Esophagus muscularis mucosa (tissue), 4 donors: ENCODE data around the gene POLR3E. TPM values are rescaled to one million over a fixed set of nuclear protein-coding genes. Genes with fewer than 3 reads are reported as not detected.

Experiments
- DNase-seq: peaks from one replicate; pipeline ENCODE4 v3.0.0-alpha.2; 2017; ENCODE audit errors: extremely low spot score
- H3K27ac ChIP-seq, 4 donors: fragments of 200-600 bp; sonication (generic); replicated peaks in 1 of 4; 1 replicate in 3 of 4; 2 replicates in 1 of 4; pipeline ENCODE4 v1.5.1; 2016 to 2019; ENCODE audit warnings: mild to moderate bottlenecking in 1 of 4
- H3K27me3 ChIP-seq, 4 donors: fragments of 200-600 bp; sonication (generic); one replicate each; pipeline versions ENCODE4 v1.5.1 to v1.6.0; 2016 to 2019
- H3K36me3 ChIP-seq, 4 donors: fragments of 200-600 bp; sonication (generic); one replicate each; pipeline ENCODE4 v1.5.1; 2016 to 2019
- H3K4me1 ChIP-seq, 4 donors: fragments of 200-600 bp; sonication (generic); one replicate each; pipeline ENCODE4 v1.5.1; 2016 to 2019
- H3K4me3 ChIP-seq, 4 donors: fragments of 200-600 bp; sonication (generic); 1 replicate in 2 of 4; 2 replicates in 2 of 4; pipeline ENCODE4 v1.5.1; 2016 to 2019; ENCODE audit warnings: mild to moderate bottlenecking in 4 of 4, moderate library complexity in 1 of 4
- H3K9me3 ChIP-seq, 4 donors: fragments of 200-600 bp; sonication (generic); 1 replicate in 3 of 4; 2 replicates in 1 of 4; pipeline ENCODE4 v1.5.1; 2016 to 2019
- EP300 ChIP-seq: sonication (generic); formaldehyde crosslinking; IDR thresholded peaks from one replicate; pipeline ENCODE4 v1.6.1; 2017; ENCODE audit warnings: antibody characterized with exemption
- POLR2A ChIP-seq: fragments of 450-650 bp; IDR thresholded peaks from one replicate; pipeline ENCODE4 v1.6.1; 2017; ENCODE audit warnings: antibody characterized with exemption, moderate library complexity, mild to moderate bottlenecking, low read depth
- POLR2AphosphoS5 ChIP-seq, 2 donors: sonication (generic); formaldehyde crosslinking; IDR thresholded peaks; one replicate each; pipeline ENCODE4 v1.6.1; 2017; ENCODE audit warnings: antibody characterized with exemption in 2 of 2
- WGBS: methylation state at CpG from one replicate; pipeline ENCODE4 v1.1.5; 2018; 5-methylcytosine and 5-hydroxymethylcytosine counted together
- intact Hi-C: fragments of 100-400 bp; cut with DNase I; formaldehyde crosslinking; loops from one replicate; pipeline ENCODE4 v1.15.1; 2023
- total RNA-seq, 4 donors: library from RNA; depleted of rRNA; stranded (reverse); fragments of >200 nt; gene quantifications; one replicate each; pipeline versions ENCODE4 v1.1.0 to v1.2.1, GENCODE V29; 2016
- TF ChIP-seq, protein P1 (sequence below), 3 experiments: fragments of 200-600 bp in 2 of 3; fragments of 450-650 bp in 1 of 3; sonication (generic) in 2 of 3; IDR thresholded peaks; one replicate each; pipeline ENCODE4 v1.5.1; 2017 to 2019; ENCODE audit warnings: antibody characterized with exemption in 3 of 3, mild to moderate bottlenecking in 2 of 3, moderate library complexity in 1 of 3

POLR3E gene
- total RNA-seq, 4 donors from 2014 or later, result 39.9 to 50.7 (median 49.0) TPM

- Histone ChIP-seq H3K27me3 (no peaks in the 10 kb centered on the region), H3K4me1 (no peaks in the 10 kb centered on the region), H3K9me3 (no peaks in the 10 kb centered on the region), H3K4me3 (no peak overlapping the region), H3K36me3 (peaks cover 35 to 100% (median 99%) of the 10 kb centered on the region in 4 donors), H3K27ac (no peak overlapping the region)
- DNase-seq, result no peak
- intact Hi-C loops, result no loop called here
- TF ChIP-seq EP300, result no peak
- TF ChIP-seq, protein P1, sequence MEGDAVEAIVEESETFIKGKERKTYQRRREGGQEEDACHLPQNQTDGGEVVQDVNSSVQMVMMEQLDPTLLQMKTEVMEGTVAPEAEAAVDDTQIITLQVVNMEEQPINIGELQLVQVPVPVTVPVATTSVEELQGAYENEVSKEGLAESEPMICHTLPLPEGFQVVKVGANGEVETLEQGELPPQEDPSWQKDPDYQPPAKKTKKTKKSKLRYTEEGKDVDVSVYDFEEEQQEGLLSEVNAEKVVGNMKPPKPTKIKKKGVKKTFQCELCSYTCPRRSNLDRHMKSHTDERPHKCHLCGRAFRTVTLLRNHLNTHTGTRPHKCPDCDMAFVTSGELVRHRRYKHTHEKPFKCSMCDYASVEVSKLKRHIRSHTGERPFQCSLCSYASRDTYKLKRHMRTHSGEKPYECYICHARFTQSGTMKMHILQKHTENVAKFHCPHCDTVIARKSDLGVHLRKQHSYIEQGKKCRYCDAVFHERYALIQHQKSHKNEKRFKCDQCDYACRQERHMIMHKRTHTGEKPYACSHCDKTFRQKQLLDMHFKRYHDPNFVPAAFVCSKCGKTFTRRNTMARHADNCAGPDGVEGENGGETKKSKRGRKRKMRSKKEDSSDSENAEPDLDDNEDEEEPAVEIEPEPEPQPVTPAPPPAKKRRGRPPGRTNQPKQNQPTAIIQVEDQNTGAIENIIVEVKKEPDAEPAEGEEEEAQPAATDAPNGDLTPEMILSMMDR (IDR thresholded peaks at IDR 0.05), result no peak
- TF ChIP-seq POLR2AphosphoS5 (IDR thresholded peaks at IDR 0.05), result no peak
- no peak for TF ChIP-seq POLR2A
- 98% methylated on average over 8 of the region's 10 CpGs for WGBS
These were observed 16.8 kb downstream of the POLR3E start for GRCh38 chr16:22313876-22314470.

DNA sequence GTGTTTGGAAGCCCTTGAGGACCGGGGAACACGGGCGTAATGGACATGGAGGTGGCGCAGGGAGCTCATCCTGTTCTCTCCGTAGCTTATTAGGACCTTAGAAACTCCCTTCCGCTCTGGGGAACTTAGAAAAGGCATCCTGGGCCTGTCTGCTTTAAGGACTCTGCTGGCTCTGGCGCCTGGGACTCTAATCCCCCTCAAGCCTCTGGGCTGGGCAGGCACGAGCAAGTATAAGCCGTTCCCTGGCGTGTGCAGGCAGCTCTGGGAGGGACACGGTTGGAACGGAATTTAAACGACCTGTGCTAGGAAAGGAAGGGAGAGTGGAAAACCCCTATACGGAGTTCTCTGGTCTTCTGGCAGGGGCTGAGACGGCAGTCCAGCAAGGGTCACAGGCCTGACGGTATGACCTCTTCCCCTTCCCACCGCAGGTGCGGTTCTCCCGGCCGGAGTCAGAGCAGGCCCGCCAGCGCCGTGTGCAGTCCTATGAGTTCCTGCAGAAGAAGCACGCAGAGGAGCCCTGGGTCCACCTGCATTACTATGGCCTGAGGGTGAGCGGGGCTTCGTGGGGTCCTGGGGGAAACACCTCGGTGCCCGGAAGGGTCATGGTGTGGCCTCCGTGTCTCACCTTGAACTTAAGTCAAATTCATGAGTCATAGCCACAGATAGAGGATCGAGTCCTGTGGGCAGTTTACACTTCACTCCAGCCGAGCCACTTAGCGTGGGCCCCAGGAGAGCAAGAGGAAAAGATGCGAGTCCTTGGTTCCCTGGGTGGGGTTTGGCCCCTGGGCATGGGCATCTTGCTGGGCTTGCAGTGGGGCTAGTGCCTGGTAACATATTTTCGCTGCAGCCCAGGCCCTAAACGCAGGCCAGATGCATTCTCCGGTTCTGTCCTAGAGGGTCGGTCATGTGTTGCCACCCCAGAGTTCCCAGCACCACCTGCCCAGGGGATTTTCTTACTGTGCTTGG is 17.7 kb downstream of the POLR3E start:
- Histone ChIP-seq H3K4me3 (no peak overlapping the region), H3K27me3 (no peaks in the 10 kb centered on the region), H3K9me3 (no peaks in the 10 kb centered on the region), H3K27ac (no peak overlapping the region), H3K4me1 (no peaks in the 10 kb centered on the region), H3K36me3 (peaks cover 28 to 100% (median 98%) of the 10 kb centered on the region in 4 donors)
- TF ChIP-seq EP300 (no peak), POLR2A (no peak), POLR2AphosphoS5 (IDR thresholded peaks at IDR 0.05) (no peak)
- TF ChIP-seq, protein P1 (IDR thresholded peaks at IDR 0.05), result no peak
- intact Hi-C loops, result no loop called here
- no peak for DNase-seq
- 87% methylated on average over 29 of the region's 37 CpGs for WGBS

DNA sequence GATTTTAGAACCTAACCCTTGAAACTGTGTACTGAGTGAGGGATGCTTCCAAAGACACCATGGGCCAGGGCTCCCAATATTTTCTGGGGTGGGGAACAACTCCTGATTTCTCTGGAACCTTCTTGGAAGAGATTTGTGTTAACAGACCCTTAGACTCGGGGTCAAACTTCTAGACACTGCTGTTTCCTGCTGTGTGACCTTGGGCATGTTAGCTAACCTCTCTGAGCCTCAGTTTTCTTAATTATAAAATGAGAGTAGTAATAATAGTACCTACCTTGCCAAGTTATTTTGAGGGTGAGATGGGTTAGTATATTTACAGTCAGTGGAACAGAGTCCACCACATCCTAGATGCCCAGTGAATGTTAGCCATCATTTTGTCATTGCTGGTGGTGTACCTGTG is 18.8 kb downstream of the POLR3E start:
- WGBS, result 100% methylated on average over 1 of the region's 1 CpG
- no peak for TF ChIP-seq EP300
- TF ChIP-seq POLR2A, result no peak
- TF ChIP-seq, protein P1 (IDR thresholded peaks at IDR 0.05), result no peak
- TF ChIP-seq POLR2AphosphoS5 (IDR thresholded peaks at IDR 0.05), result no peak
- Histone ChIP-seq H3K9me3 (no peaks in the 10 kb centered on the region), H3K36me3 (peaks cover 28 to 100% (median 92%) of the 10 kb centered on the region in 4 donors), H3K4me3 (no peak overlapping the region), H3K27ac (no peak overlapping the region), H3K4me1 (no peaks in the 10 kb centered on the region), H3K27me3 (no peaks in the 10 kb centered on the region)
- intact Hi-C loops, result no loop called here
- no peak for DNase-seq

DNA sequence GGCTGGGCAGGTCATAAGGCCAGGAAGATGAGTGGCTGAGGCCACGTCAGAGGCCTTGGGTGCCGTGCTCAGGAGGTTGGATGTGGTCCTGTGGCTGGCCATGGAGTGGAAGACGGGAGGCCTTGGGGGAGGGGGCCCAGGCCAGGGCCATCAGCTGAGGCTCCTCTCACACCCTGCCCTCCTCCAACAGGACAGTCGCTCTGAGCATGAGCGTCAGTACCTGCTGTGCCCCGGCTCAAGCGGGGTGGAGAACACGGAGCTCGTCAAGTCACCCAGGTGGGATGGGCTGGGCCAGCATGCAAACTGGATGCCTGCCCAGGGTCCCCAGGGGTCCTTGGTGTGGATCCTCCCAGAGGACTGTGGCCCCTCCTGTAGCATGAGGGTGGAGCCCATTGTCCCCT is 19.2 kb downstream of the POLR3E start:
- TF ChIP-seq, protein P1 (IDR thresholded peaks at IDR 0.05), result no peak
- TF ChIP-seq POLR2A (no peak), EP300 (no peak)
- intact Hi-C loops, result no loop called here
- Histone ChIP-seq H3K27me3 (no peaks in the 10 kb centered on the region), H3K36me3 (peaks cover 28 to 98% (median 90%) of the 10 kb centered on the region in 4 donors), H3K27ac (no peak overlapping the region), H3K9me3 (no peaks in the 10 kb centered on the region), H3K4me1 (peaks cover 2 to 3% (median 2%) of the 10 kb centered on the region in 4 donors), H3K4me3 (no peak overlapping the region)
- DNase-seq, result no peak
- WGBS, result 98% methylated on average over 6 of the region's 9 CpGs
